ENCODE data around the gene MLLT6. TPM values are rescaled to one million over a fixed set of nuclear protein-coding genes. Genes with fewer than 3 reads are reported as not detected.

MLLT6 gene
- total RNA-seq, 1 experiment from 2014 or later, result 72.5 TPM

- ChIA-PET CTCF (interaction anchor here (1.0 to 1.2 kb wide), 2 partner anchors 76 to 194 kb away, joined by 4 read pairs; no protein-coding TSS in a partner anchor), POLR2A (interaction anchor here (0.6 to 1.2 kb wide), 4 partner anchors 53 to 243 kb away, joined by 3 to 7 read pairs (median 4); partner anchors contain the start of gene RPL23)
- Histone ChIP-seq H3K4me3 (ENCODE audit: low read depth, low read length) (peak within 1 kb of the TSS; percentile 90), H3K9me3 (no peaks in the 10 kb centered on the region), H3K4me1 (peaks cover 13% of the 10 kb centered on the region), H3K27me3 (replicated peaks; ENCODE audit: control insufficient read depth, insufficient read depth, low read length) (no peaks in the 10 kb centered on the region), H3K36me3 (ENCODE audit: control insufficient read depth, insufficient read depth, low read length) (no peaks in the 10 kb centered on the region; the same call in 1 of the 2 replicates)
- Mint-ChIP-seq H3K36me3 (ENCODE audit: insufficient read depth, unreplicated experiment) (peaks cover 67% of the 10 kb centered on the region), H3K9me3 (ENCODE audit: unreplicated experiment) (no peaks in the 10 kb centered on the region), H3K27ac (ENCODE audit: unreplicated experiment) (peak within 1 kb of the TSS; percentile 80), H3K27me3 (ENCODE audit: insufficient read depth, unreplicated experiment) (peaks cover 2% of the 10 kb centered on the region), H3K4me3 (ENCODE audit: unreplicated experiment) (peak within 1 kb of the TSS; percentile 79), H3K4me1 (ENCODE audit: low read depth, unreplicated experiment) (peaks cover 18% of the 10 kb centered on the region)
- BruUV-seq (replicated peaks), result no TSS peak
- TF ChIP-seq, protein P1, sequence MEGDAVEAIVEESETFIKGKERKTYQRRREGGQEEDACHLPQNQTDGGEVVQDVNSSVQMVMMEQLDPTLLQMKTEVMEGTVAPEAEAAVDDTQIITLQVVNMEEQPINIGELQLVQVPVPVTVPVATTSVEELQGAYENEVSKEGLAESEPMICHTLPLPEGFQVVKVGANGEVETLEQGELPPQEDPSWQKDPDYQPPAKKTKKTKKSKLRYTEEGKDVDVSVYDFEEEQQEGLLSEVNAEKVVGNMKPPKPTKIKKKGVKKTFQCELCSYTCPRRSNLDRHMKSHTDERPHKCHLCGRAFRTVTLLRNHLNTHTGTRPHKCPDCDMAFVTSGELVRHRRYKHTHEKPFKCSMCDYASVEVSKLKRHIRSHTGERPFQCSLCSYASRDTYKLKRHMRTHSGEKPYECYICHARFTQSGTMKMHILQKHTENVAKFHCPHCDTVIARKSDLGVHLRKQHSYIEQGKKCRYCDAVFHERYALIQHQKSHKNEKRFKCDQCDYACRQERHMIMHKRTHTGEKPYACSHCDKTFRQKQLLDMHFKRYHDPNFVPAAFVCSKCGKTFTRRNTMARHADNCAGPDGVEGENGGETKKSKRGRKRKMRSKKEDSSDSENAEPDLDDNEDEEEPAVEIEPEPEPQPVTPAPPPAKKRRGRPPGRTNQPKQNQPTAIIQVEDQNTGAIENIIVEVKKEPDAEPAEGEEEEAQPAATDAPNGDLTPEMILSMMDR (IDR thresholded peaks at IDR 0.05; ENCODE audit: insufficient read depth in 1 of 2, low read depth in 1 of 2, low read length in 1 of 2, severe bottlenecking in 1 of 2, unreplicated experiment in 1 of 2), result no peak
- intact Hi-C loops (cut with micrococcal nuclease; ENCODE audit: unreplicated experiment), result loop anchor here (1.0 to 5.0 kb wide), 2 partner anchors 47 to 400 kb away; partner anchors contain the start of genes PIP4K2B and PLXDC1
- peak; percentile 98 to 100 for DNase-seq
These were observed 47.4 kb downstream of the MLLT6 start, which contains the start of gene PSMB3 for GRCh38 chr17:38752308-38753070. PSMB3 (plus strand) TSS chr17:38752741; CDS start chr17:38752827, 86 bp downstream.

DNA sequence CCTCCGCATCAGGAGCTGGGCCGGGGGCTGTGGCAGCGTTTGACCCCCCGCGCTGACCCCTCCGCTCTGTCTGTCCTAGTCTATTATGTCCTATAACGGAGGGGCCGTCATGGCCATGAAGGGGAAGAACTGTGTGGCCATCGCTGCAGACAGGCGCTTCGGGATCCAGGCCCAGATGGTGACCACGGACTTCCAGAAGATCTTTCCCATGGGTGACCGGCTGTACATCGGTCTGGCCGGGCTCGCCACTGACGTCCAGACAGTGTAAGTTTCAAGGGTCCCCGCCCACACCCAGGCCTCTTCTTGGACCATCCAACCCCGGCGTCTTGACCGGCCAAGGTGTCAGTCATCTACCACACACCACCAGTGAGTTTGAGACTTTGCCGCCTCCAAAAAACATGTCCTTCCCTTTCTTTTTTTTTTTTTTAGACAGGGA, 48.0 kb downstream of the MLLT6 start:
- Mint-ChIP-seq H3K4me1 (ENCODE audit: low read depth, unreplicated experiment) (peaks cover 18% of the 10 kb centered on the region), H3K27ac (ENCODE audit: unreplicated experiment) (peak overlapping the region; percentile 80), H3K4me3 (ENCODE audit: unreplicated experiment) (peak overlapping the region; percentile 79), H3K36me3 (ENCODE audit: insufficient read depth, unreplicated experiment) (peaks cover 68% of the 10 kb centered on the region), H3K27me3 (ENCODE audit: insufficient read depth, unreplicated experiment) (peaks cover 2% of the 10 kb centered on the region), H3K9me3 (ENCODE audit: unreplicated experiment) (no peaks in the 10 kb centered on the region)
- no peaks in the 10 kb centered on the region for H3K9me3 ChIP-seq
- H3K4me1 ChIP-seq, result peaks cover 13% of the 10 kb centered on the region
- ChIA-PET CTCF (no interaction called here), POLR2A (interaction anchor here (1.1 kb wide), 1 partner anchor 54 kb away, joined by 4 read pairs; no protein-coding TSS in a partner anchor)
- TSS peak; percentile 76 for BruUV-seq (replicated peaks)
- intact Hi-C loops (cut with micrococcal nuclease; ENCODE audit: unreplicated experiment), result loop anchor here (5.0 kb wide), 1 partner anchor 399 kb away; the partner anchor contains the start of gene PLXDC1
- H3K36me3 ChIP-seq (ENCODE audit: control insufficient read depth, insufficient read depth, low read length), result no peaks in the 10 kb centered on the region; the same call in 1 of the 2 replicates
- no peak for DNase-seq
- H3K27me3 ChIP-seq (replicated peaks; ENCODE audit: control insufficient read depth, insufficient read depth, low read length), result no peaks in the 10 kb centered on the region
- H3K4me3 ChIP-seq (ENCODE audit: low read depth, low read length), result peak overlapping the region; percentile 90
- TF ChIP-seq, protein P1 (IDR thresholded peaks at IDR 0.05; ENCODE audit: insufficient read depth in 1 of 2, low read depth in 1 of 2, low read length in 1 of 2, severe bottlenecking in 1 of 2, unreplicated experiment in 1 of 2), result no peak

- TF ChIP-seq, protein P1 (IDR thresholded peaks at IDR 0.05; ENCODE audit: insufficient read depth in 1 of 2, low read depth in 1 of 2, low read length in 1 of 2, severe bottlenecking in 1 of 2, unreplicated experiment in 1 of 2), result peak in 1 of 2 experiments; percentile 22
- intact Hi-C loops (cut with micrococcal nuclease; ENCODE audit: unreplicated experiment), result no loop called here
- no peaks in the 10 kb centered on the region for H3K9me3 Mint-ChIP-seq (ENCODE audit: unreplicated experiment)
- no peak overlapping the region for H3K27ac Mint-ChIP-seq (ENCODE audit: unreplicated experiment)
- no TSS peak for BruUV-seq (replicated peaks)
- CTCF ChIA-PET, result interaction anchor here (0.7 to 1.4 kb wide), 2 partner anchors 38 to 58 kb away, joined by 3 read pairs; no protein-coding TSS in a partner anchor
- Histone ChIP-seq H3K9me3 (no peaks in the 10 kb centered on the region), H3K4me3 (ENCODE audit: low read depth, low read length) (no peak overlapping the region), H3K27me3 (replicated peaks; ENCODE audit: control insufficient read depth, insufficient read depth, low read length) (no peaks in the 10 kb centered on the region), H3K36me3 (ENCODE audit: control insufficient read depth, insufficient read depth, low read length) (peaks cover 8% of the 10 kb centered on the region), H3K4me1 (no peaks in the 10 kb centered on the region)
- peaks cover 87% of the 10 kb centered on the region for H3K36me3 Mint-ChIP-seq (ENCODE audit: insufficient read depth, unreplicated experiment)
- POLR2A ChIA-PET, result interaction anchor here (0.5 kb wide), 1 partner anchor 20 kb away, joined by 3 read pairs; no protein-coding TSS in a partner anchor
- H3K4me3 Mint-ChIP-seq (ENCODE audit: unreplicated experiment), result no peak overlapping the region
- DNase-seq, result peak; percentile 56 to 58
- no peaks in the 10 kb centered on the region for H3K4me1 Mint-ChIP-seq (ENCODE audit: low read depth, unreplicated experiment)
- H3K27me3 Mint-ChIP-seq (ENCODE audit: insufficient read depth, unreplicated experiment), result no peaks in the 10 kb centered on the region
These were observed 56.5 kb downstream of the MLLT6 start for GRCh38 chr17:38761612-38762011.

Measured in Caco-2 (cell line).